GM12878 (cell line): ENCODE data around the gene ADD2. TPM values are rescaled to one million over a fixed set of nuclear protein-coding genes. Genes with fewer than 3 reads are reported as not detected.

Source experiments
- ATAC-seq: fragments of 200-7000 bp; cut with Tn5 transposase; 3 replicates; pipeline ENCODE4 v1.9.1; 2020; ENCODE audit warnings: mild to moderate bottlenecking, moderate library complexity
- BruUV-seq: library from RNA; stranded (reverse); fragments of 400-500 nt; replicated peaks from 2 replicates; lab custom pipeline; 2021; lab: Mats Ljungman, UMichigan
- CTCF ChIA-PET: fragments of 300-600 bp; sonication (Branson Sonifier 250); formaldehyde crosslinking; extraction: SDS; loops from one replicate; lab custom pipeline; 2021; ENCODE audit warnings: inconsistent platforms; lab: Yijun Ruan, JAX
- POLR2A ChIA-PET: fragments of 350-600 bp; formaldehyde crosslinking; extraction: SDS; loops from one replicate; lab custom pipeline; 2021; ENCODE audit warnings: inconsistent platforms; lab: Charles Lee
- RAD21 ChIA-PET: fragments of 300-600 bp; sonication (Branson Sonifier 250); formaldehyde crosslinking; loops from one replicate; lab custom pipeline; 2023; ENCODE audit warnings: antibody characterized with exemption; ENCODE audit not compliant: unreplicated experiment; lab: Charles Lee
- SMC1A ChIA-PET: fragments of 300-600 bp; sonication (Branson Sonifier 250); formaldehyde crosslinking; loops from one replicate; lab custom pipeline; 2023; ENCODE audit not compliant: unreplicated experiment, uncharacterized antibody; lab: Charles Lee
- DNase-seq: peaks from one replicate; pipeline ENCODE4 v3.0.0-alpha.2; 2011; ENCODE audit warnings: low read depth, low spot score
- FAIRE-seq: peaks from 3 replicates; lab custom pipeline; 2011; peaks lifted over from hg19 to GRCh38; lab: Jason Lieb, UNC
- H2AFZ ChIP-seq: 2 replicates; pipeline ENCODE4 v1.6.0; 2011; ENCODE audit warnings: low read depth, low read length, control low read depth; ENCODE audit not compliant: control insufficient read depth
- H3K27ac ChIP-seq: 2 replicates; pipeline ENCODE4 v1.5.1; 2011; ENCODE audit warnings: control low read depth; ENCODE audit not compliant: control insufficient read depth, insufficient read depth
- H3K27me3 ChIP-seq, 2 experiments: replicated peaks in 1 of 2; 2 replicates each; pipeline versions ENCODE4 v1.6.0 to v1.6.1; 2011; ENCODE audit warnings: low read length in 1 of 2; ENCODE audit not compliant: control insufficient read depth in 2 of 2, insufficient read depth in 2 of 2
- H3K36me3 ChIP-seq, 2 experiments: 2 replicates each; pipeline ENCODE4 v1.5.1; 2011; ENCODE audit warnings: low read length in 1 of 2; ENCODE audit not compliant: control insufficient read depth in 2 of 2, insufficient read depth in 2 of 2
- H3K4me1 ChIP-seq: 2 replicates; pipeline ENCODE4 v1.6.1; 2011; ENCODE audit warnings: mild to moderate bottlenecking, low read length, moderate library complexity, mixed read lengths; ENCODE audit not compliant: control insufficient read depth, insufficient read depth
- H3K4me2 ChIP-seq: 2 replicates; pipeline ENCODE4 v1.6.0; 2011; ENCODE audit warnings: control low read depth; ENCODE audit not compliant: control insufficient read depth, insufficient read depth
- H3K4me3 ChIP-seq: fragments of 200-600 bp; sonication (generic); 2 replicates; pipeline ENCODE4 v1.5.1; 2016
- H3K79me2 ChIP-seq: 2 replicates; pipeline ENCODE4 v1.6.0; 2011; ENCODE audit warnings: low read length; ENCODE audit not compliant: control insufficient read depth, insufficient read depth
- H3K9ac ChIP-seq: 2 replicates; pipeline ENCODE4 v1.8.0; 2011; ENCODE audit warnings: low read length, control low read depth, mixed read lengths; ENCODE audit not compliant: control insufficient read depth, insufficient read depth
- H3K9me3 ChIP-seq: replicated peaks from 3 replicates; pipeline ENCODE4 v1.5.1; 2011; ENCODE audit warnings: mild to moderate bottlenecking, low read length; ENCODE audit not compliant: control insufficient read depth, insufficient read depth
- H4K20me1 ChIP-seq: 2 replicates; pipeline ENCODE4 v1.6.0; 2011; ENCODE audit not compliant: control insufficient read depth, insufficient read depth
- CEBPB ChIP-seq, 2 experiments: fragments of 150-350 bp in 1 of 2; IDR thresholded peaks; 2 replicates each; pipeline ENCODE4 v1.6.1; 2012 to 2014; ENCODE audit warnings: low read depth in 2 of 2, low read length in 2 of 2, borderline replicate concordance in 1 of 2, inconsistent platforms in 1 of 2
- CREM ChIP-seq: IDR thresholded peaks from 2 replicates; pipeline ENCODE4 v1.6.1; 2014; ENCODE audit warnings: antibody characterized with exemption, low read depth
- ESRRA ChIP-seq: IDR thresholded peaks from 2 replicates; pipeline ENCODE4 v1.6.1; 2012; ENCODE audit warnings: mild to moderate bottlenecking, low read length, improper control_type of control experiment
- FOXK2 ChIP-seq: fragments of 450-650 bp; IDR thresholded peaks from 2 replicates; pipeline ENCODE4 v1.6.1; 2017; ENCODE audit warnings: mild to moderate bottlenecking, moderate library complexity
- HDGF ChIP-seq: fragments of 450-650 bp; IDR thresholded peaks from 2 replicates; pipeline ENCODE4 v1.6.1; 2016; ENCODE audit warnings: antibody characterized with exemption
- JUNB ChIP-seq: IDR thresholded peaks from 2 replicates; pipeline ENCODE4 v1.6.1; 2016; ENCODE audit warnings: antibody characterized with exemption, mild to moderate bottlenecking
- MYC ChIP-seq: IDR thresholded peaks from 2 replicates; pipeline ENCODE4 v1.6.1; 2011; ENCODE audit warnings: mild to moderate bottlenecking, low read length, moderate library complexity, inconsistent platforms; ENCODE audit not compliant: insufficient read depth, insufficient replicate concordance, insufficient read length, severe bottlenecking
- NFIC ChIP-seq: IDR thresholded peaks from 2 replicates; pipeline ENCODE4 v1.6.1; 2012; ENCODE audit warnings: low read depth, mild to moderate bottlenecking, inconsistent platforms, low read length, moderate library complexity
- NFYB ChIP-seq: IDR thresholded peaks from 2 replicates; pipeline ENCODE4 v1.6.1; 2011; ENCODE audit warnings: low read depth, mild to moderate bottlenecking, low read length, improper control_type of control experiment, moderate library complexity; ENCODE audit not compliant: insufficient read depth
- RAD51 ChIP-seq: fragments of 450-650 bp; IDR thresholded peaks from 2 replicates; pipeline ENCODE4 v1.6.1; 2016; ENCODE audit warnings: moderate library complexity, mild to moderate bottlenecking, inconsistent platforms
- SIN3A ChIP-seq: IDR thresholded peaks from 2 replicates; pipeline ENCODE4 v1.6.1; 2012; ENCODE audit warnings: low read depth, low read length, improper control_type of control experiment
- SMARCA5 ChIP-seq: fragments of 450-650 bp; IDR thresholded peaks from 2 replicates; pipeline ENCODE4 v1.6.1; 2017; ENCODE audit warnings: mild to moderate bottlenecking
- STAT1 ChIP-seq: fragments of 450-650 bp; conservative IDR thresholded peaks from 2 replicates; pipeline ENCODE4 v1.6.1; 2014; ENCODE audit warnings: antibody characterized with exemption, mild to moderate bottlenecking
- SUZ12 ChIP-seq: fragments of 200-600 bp; sonication (generic); IDR thresholded peaks from one replicate; pipeline ENCODE4 v1.6.1; 2018; ENCODE audit warnings: antibody characterized with exemption, mild to moderate bottlenecking; ENCODE audit not compliant: unreplicated experiment
- TARDBP ChIP-seq: IDR thresholded peaks from 2 replicates; pipeline ENCODE4 v1.6.1; 2016; ENCODE audit warnings: borderline replicate concordance
- ZBED1 ChIP-seq: IDR thresholded peaks from 2 replicates; pipeline ENCODE4 v1.6.1; 2016; ENCODE audit warnings: borderline replicate concordance
- ZNF207 ChIP-seq: fragments of 450-650 bp; IDR thresholded peaks from 2 replicates; pipeline ENCODE4 v1.6.1; 2014; ENCODE audit warnings: antibody characterized with exemption, mild to moderate bottlenecking, borderline replicate concordance
- ZNF217 ChIP-seq: fragments of 450-650 bp; IDR thresholded peaks from 2 replicates; pipeline ENCODE4 v1.6.1; 2017; ENCODE audit warnings: antibody characterized with exemption, mild to moderate bottlenecking
- WGBS: methylation state at CpG from one replicate; pipeline ENCODE4 v1.1.6; 2016; ENCODE audit warnings: low lambda C conversion rate; ENCODE audit not compliant: insufficient replicate concordance, insufficient coverage; ENCODE audit errors: missing lambda C conversion rate; 5-methylcytosine and 5-hydroxymethylcytosine counted together
- in situ Hi-C: fragments of 300-500 bp; cut with MboI; formaldehyde crosslinking; loops from 9 replicates; pipeline ENCODE4 v1.14.3; 2018; ENCODE audit warnings: mixed read lengths
- intact Hi-C: fragments of 100-400 bp; cut with micrococcal nuclease; formaldehyde crosslinking; loops from one replicate; pipeline ENCODE4 v1.14.2; 2022; ENCODE audit not compliant: unreplicated experiment
- polyA plus RNA-seq, 11 experiments: library from polyadenylated mRNA; depleted of rRNA in 4 of 11; unstranded in 6 of 11; stranded (reverse) in 5 of 11; fragments of >200 nt; fragmentation: Nextera tagmentation in 4 of 11; fragmentation: Illumina TruSeq in 1 of 11; extraction: Ambion mirVana in 4 of 11; extraction: Trizol in 1 of 11; gene quantifications; 1 replicate in 1 of 11; 2 replicates in 10 of 11; pipeline versions ENCODE4 v1.2.1 to v1.2.3, GENCODE V29; 2011 to 2016; ENCODE audit warnings: inconsistent platforms in 2 of 11, missing spikeins in 2 of 11, low read depth in 1 of 11
- total RNA-seq, 4 experiments: library from RNA; depleted of rRNA in 3 of 4; stranded (reverse); fragments of >200 nt in 3 of 4; fragmentation: Illumina TruSeq in 1 of 4; extraction: Trizol in 1 of 4; gene quantifications; 2 replicates each; pipeline versions ENCODE4 v1.2.1 to v1.2.3, GENCODE V29; 2013 to 2021
- TF ChIP-seq, protein P1 (sequence below): IDR thresholded peaks from 2 replicates; pipeline ENCODE4 v1.6.1; 2011; ENCODE audit warnings: low read depth, mild to moderate bottlenecking, low read length, moderate library complexity, borderline replicate concordance; ENCODE audit errors: extremely low read depth
- TF ChIP-seq, protein P2 (sequence below): IDR thresholded peaks from 2 replicates; pipeline ENCODE4 v1.6.1; 2012; ENCODE audit warnings: low read depth, low read length, improper control_type of control experiment

The ADD2 gene
- total and polyA plus RNA-seq, 10 of the 15 experiments (the other 5 are each of a cell fraction or from before 2014, with no cell fraction given): 0.05 to 0.13 (median 0.08) TPM; not detected in 7

DNA sequence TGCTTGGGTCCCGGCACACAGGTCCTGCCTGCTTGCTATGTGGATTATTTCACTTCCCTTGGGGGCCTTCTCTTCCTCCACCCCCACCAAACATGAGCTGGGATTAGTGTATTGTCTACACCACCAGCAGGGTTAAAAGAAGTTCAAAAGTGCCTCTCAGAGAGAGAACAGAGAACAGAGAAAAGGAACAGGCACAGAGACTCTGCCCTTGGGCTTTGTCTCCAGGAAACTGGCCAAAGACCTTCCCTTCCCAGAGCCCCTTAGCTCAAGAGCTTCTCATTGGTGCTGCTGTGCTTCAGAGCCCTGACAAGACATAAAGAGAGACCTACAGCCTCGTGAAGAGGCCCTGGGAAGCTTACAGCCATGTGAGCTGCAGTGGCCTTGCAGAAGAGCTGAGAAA, 29.5 kb upstream of the ADD2 start:
- no peaks in the 10 kb centered on the region for H3K79me2 ChIP-seq
- no peak overlapping the region for H3K4me2 ChIP-seq
- intact Hi-C loops (no loop called here), in situ Hi-C loops (no loop called here)
- no peaks in the 10 kb centered on the region for H3K4me1 ChIP-seq
- SMC1A ChIA-PET: no interaction called here
- H2AFZ ChIP-seq: no peak overlapping the region
- 18% methylated on average over 2 of the region's 2 CpGs for WGBS
- peaks cover 5% of the 10 kb centered on the region; the same call in 1 of the 3 replicates for H3K9me3 ChIP-seq
- no peak for FAIRE-seq
- no peak for DNase-seq
- H3K27me3 ChIP-seq: 0 out of 4 replicates have a peak, but pooled peaks cover 0 to 3% of the 10 kb centered on the region in 2 experiments
- H3K27ac ChIP-seq: no peak overlapping the region
- H3K36me3 ChIP-seq: no peaks in the 10 kb centered on the region
- BruUV-seq: no TSS peak
- RAD21 ChIA-PET: no interaction called here
- CTCF ChIA-PET: no interaction called here
- no peak overlapping the region for H3K9ac ChIP-seq
- no peak for ATAC-seq
- H3K4me3 ChIP-seq: no peak overlapping the region
- TF ChIP-seq HDGF (no peak), SIN3A (no peak), ZNF217 (no peak), NFIC (no peak), NFYB (no peak), JUNB (no peak), FOXK2 (no peak), SMARCA5 (no peak)
- POLR2A ChIA-PET: no interaction called here
- no peaks in the 10 kb centered on the region for H4K20me1 ChIP-seq

DNA sequence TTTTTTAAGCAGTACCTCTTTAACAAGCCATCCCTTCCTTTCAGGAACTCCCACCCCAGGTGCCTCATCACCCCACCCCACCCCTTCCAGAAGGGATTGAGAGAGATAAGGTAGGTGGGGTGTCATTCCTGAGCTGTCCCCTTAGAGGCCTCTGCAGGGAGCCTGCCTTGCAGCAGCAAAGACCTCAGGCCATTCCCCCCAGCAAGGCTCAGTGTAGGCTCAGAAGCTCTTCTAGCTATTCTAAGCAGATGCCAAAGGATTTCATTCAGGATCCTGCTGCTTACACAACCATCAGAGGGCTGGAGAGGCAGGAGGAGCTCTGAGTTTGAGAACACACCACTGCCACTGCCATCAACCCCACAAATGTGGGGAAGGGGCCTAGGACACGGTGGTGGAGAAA, 28.3 kb upstream of the ADD2 start:
- Histone ChIP-seq H3K36me3 (no peaks in the 10 kb centered on the region), H3K27me3 (peaks cover 2 to 3% of the 10 kb centered on the region in 2 experiments; a peak in 1 of 4 replicates), H3K4me2 (no peak overlapping the region), H3K27ac (no peak overlapping the region), H4K20me1 (no peaks in the 10 kb centered on the region), H3K79me2 (no peaks in the 10 kb centered on the region), H3K9ac (no peak overlapping the region), H3K4me3 (no peak overlapping the region), H3K9me3 (peaks cover 5% of the 10 kb centered on the region; the same call in 1 of the 3 replicates), H3K4me1 (no peaks in the 10 kb centered on the region), H2AFZ (no peak overlapping the region)
- 0% methylated on average over 1 of the region's 1 CpG for WGBS
- FAIRE-seq (no peak), ATAC-seq (no peak), DNase-seq (no peak)
- SMC1A ChIA-PET: no interaction called here
- intact Hi-C loops: no loop called here
- BruUV-seq: no TSS peak
- RAD21 ChIA-PET: no interaction called here
- CTCF ChIA-PET: no interaction called here
- POLR2A ChIA-PET: interaction anchor here (0.7 kb wide), 1 partner anchor 1028 kb away, joined by 4 read pairs; no protein-coding TSS in a partner anchor
- in situ Hi-C loops: no loop called here
- TF ChIP-seq ZBED1 (no peak), MYC (no peak), HDGF (no peak), CEBPB (IDR thresholded peaks at IDR 0.05; ENCODE audit: borderline replicate concordance in 1 of 2, low read depth in 2 of 2, low read length in 2 of 2) (no peak), TARDBP (no peak), STAT1 (no peak), ZNF207 (no peak), SUZ12 (no peak), CREM (no peak), ESRRA (no peak), RAD51 (no peak)
- TF ChIP-seq, protein P1, sequence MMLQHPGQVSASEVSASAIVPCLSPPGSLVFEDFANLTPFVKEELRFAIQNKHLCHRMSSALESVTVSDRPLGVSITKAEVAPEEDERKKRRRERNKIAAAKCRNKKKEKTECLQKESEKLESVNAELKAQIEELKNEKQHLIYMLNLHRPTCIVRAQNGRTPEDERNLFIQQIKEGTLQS: no peak
- TF ChIP-seq, protein P2, sequence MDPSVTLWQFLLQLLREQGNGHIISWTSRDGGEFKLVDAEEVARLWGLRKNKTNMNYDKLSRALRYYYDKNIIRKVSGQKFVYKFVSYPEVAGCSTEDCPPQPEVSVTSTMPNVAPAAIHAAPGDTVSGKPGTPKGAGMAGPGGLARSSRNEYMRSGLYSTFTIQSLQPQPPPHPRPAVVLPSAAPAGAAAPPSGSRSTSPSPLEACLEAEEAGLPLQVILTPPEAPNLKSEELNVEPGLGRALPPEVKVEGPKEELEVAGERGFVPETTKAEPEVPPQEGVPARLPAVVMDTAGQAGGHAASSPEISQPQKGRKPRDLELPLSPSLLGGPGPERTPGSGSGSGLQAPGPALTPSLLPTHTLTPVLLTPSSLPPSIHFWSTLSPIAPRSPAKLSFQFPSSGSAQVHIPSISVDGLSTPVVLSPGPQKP: no peak
